Central memory CD8-positive, alpha-beta T cell (primary cell): ENCODE measurements around the gene RAB4A.

ENCODE experiments used
- ATAC-seq: fragments of 150-1000 bp; cut with Tn5 transposase; replicated peaks from 2 replicates; pipeline ENCODE4 v1.10.0; 2022; ENCODE audit warnings: mild to moderate bottlenecking, moderate FRiP score, moderate number of reproducible peaks; ENCODE audit not compliant: poor library complexity, severe bottlenecking; ENCODE audit errors: extremely low read depth
- DNase-seq, 2 donors: peaks; one replicate each; pipeline ENCODE4 v3.0.0; 2021; ENCODE audit warnings: low spot score in 2 of 2
- H3K27ac Mint-ChIP-seq: one replicate; pipeline ENCODE4 v1.8.0; 2022; ENCODE audit warnings: low read depth, mild to moderate bottlenecking, moderate library complexity, mixed read lengths
- H3K27me3 Mint-ChIP-seq: one replicate; pipeline ENCODE4 v1.8.0; 2022; ENCODE audit warnings: mixed read lengths
- H3K36me3 Mint-ChIP-seq: one replicate; pipeline ENCODE4 v1.8.0; 2022; ENCODE audit warnings: mild to moderate bottlenecking, moderate library complexity, mixed read lengths; ENCODE audit not compliant: insufficient read depth
- H3K4me1 Mint-ChIP-seq: one replicate; pipeline ENCODE4 v1.8.0; 2022; ENCODE audit warnings: mixed read lengths
- H3K4me3 Mint-ChIP-seq: one replicate; pipeline ENCODE4 v1.8.0; 2022; ENCODE audit warnings: mild to moderate bottlenecking, moderate library complexity, mixed read lengths
- H3K9me3 Mint-ChIP-seq: one replicate; pipeline ENCODE4 v1.8.0; 2022; ENCODE audit warnings: mixed read lengths

RAB4A gene

GRCh38 chr1:229266274-229266673 is 4.6 kb upstream of the RAB4A start:
- Mint-ChIP-seq H3K9me3 (peaks cover 5% of the 10 kb centered on the region), H3K27ac (no peak overlapping the region), H3K27me3 (no peaks in the 10 kb centered on the region), H3K36me3 (peaks cover 6% of the 10 kb centered on the region), H3K4me1 (no peaks in the 10 kb centered on the region), H3K4me3 (no peak overlapping the region)
- no peak for ATAC-seq
- no peak for DNase-seq

- no peak overlapping the region for H3K4me3 Mint-ChIP-seq
- ATAC-seq: no peak
Measured at GRCh38 chr1:229266832-229267500, 3.9 kb upstream of the RAB4A start.

GRCh38 chr1:229268505-229268904 is 2.4 kb upstream of the RAB4A start:
- no peaks in the 10 kb centered on the region for H3K27me3 Mint-ChIP-seq
- H3K4me3 Mint-ChIP-seq: no peak overlapping the region
- peaks cover 19% of the 10 kb centered on the region for H3K4me1 Mint-ChIP-seq
- H3K27ac Mint-ChIP-seq: no peak overlapping the region
- ATAC-seq (no peak), DNase-seq (no peak)
- peaks cover 14% of the 10 kb centered on the region for H3K36me3 Mint-ChIP-seq
- peaks cover 5% of the 10 kb centered on the region for H3K9me3 Mint-ChIP-seq

More at GRCh38 chr1:229266832-229267500, 3.9 kb upstream of the RAB4A start:
- no peak for DNase-seq
- peaks cover 5% of the 10 kb centered on the region for H3K9me3 Mint-ChIP-seq
- H3K4me1 Mint-ChIP-seq: peaks cover 6% of the 10 kb centered on the region
- peaks cover 13% of the 10 kb centered on the region for H3K36me3 Mint-ChIP-seq
- no peaks in the 10 kb centered on the region for H3K27me3 Mint-ChIP-seq
- H3K27ac Mint-ChIP-seq: no peak overlapping the region

- peaks cover 35% of the 10 kb centered on the region for H3K4me1 Mint-ChIP-seq
- H3K27ac Mint-ChIP-seq: peak overlapping the region; percentile 20
- peak overlapping the region; percentile 91 for H3K4me3 Mint-ChIP-seq
- DNase-seq: no peak
- H3K36me3 Mint-ChIP-seq: peaks cover 14% of the 10 kb centered on the region
- ATAC-seq: peak; percentile 72
- no peaks in the 10 kb centered on the region for H3K27me3 Mint-ChIP-seq
- H3K9me3 Mint-ChIP-seq: peaks cover 5% of the 10 kb centered on the region
Measured at GRCh38 chr1:229271448-229272159, 693 bp downstream of the RAB4A start.

GRCh38 chr1:229272164-229273158 is 1.6 kb downstream of the RAB4A start:
- Mint-ChIP-seq H3K4me3 (peak overlapping the region; percentile 91), H3K36me3 (peaks cover 14% of the 10 kb centered on the region), H3K27ac (peak overlapping the region; percentile 20), H3K4me1 (peaks cover 36% of the 10 kb centered on the region), H3K27me3 (no peaks in the 10 kb centered on the region), H3K9me3 (no peaks in the 10 kb centered on the region)
- no peak for ATAC-seq
- DNase-seq: no peak

- no peak overlapping the region for H3K4me3 Mint-ChIP-seq
- H3K36me3 Mint-ChIP-seq: peaks cover 14% of the 10 kb centered on the region
- H3K4me1 Mint-ChIP-seq: peaks cover 36% of the 10 kb centered on the region
- ATAC-seq (no peak), DNase-seq (no peak)
- H3K27ac Mint-ChIP-seq: peak overlapping the region; percentile 36
- no peaks in the 10 kb centered on the region for H3K27me3 Mint-ChIP-seq
- no peaks in the 10 kb centered on the region for H3K9me3 Mint-ChIP-seq
Measured at GRCh38 chr1:229273507-229274232, 2.8 kb downstream of the RAB4A start.

- Mint-ChIP-seq H3K27ac (no peak overlapping the region), H3K4me3 (no peak overlapping the region), H3K4me1 (peaks cover 36% of the 10 kb centered on the region), H3K36me3 (peaks cover 14% of the 10 kb centered on the region), H3K27me3 (no peaks in the 10 kb centered on the region), H3K9me3 (no peaks in the 10 kb centered on the region)
- no peak for DNase-seq
- no peak for ATAC-seq
Measured at GRCh38 chr1:229275005-229275404, 4.1 kb downstream of the RAB4A start.

- H3K4me3 Mint-ChIP-seq: no peak overlapping the region
- no peaks in the 10 kb centered on the region for H3K27me3 Mint-ChIP-seq
- DNase-seq (no peak), ATAC-seq (no peak)
- H3K36me3 Mint-ChIP-seq: peaks cover 1% of the 10 kb centered on the region
- no peaks in the 10 kb centered on the region for H3K9me3 Mint-ChIP-seq
- peaks cover 48% of the 10 kb centered on the region for H3K4me1 Mint-ChIP-seq
- H3K27ac Mint-ChIP-seq: no peak overlapping the region
Measured at GRCh38 chr1:229278120-229278741, 7.3 kb downstream of the RAB4A start.

GRCh38 chr1:229279242-229279641 is 8.3 kb downstream of the RAB4A start:
- H3K36me3 Mint-ChIP-seq: peaks cover 1% of the 10 kb centered on the region
- DNase-seq (no peak), ATAC-seq (no peak)
- no peak overlapping the region for H3K4me3 Mint-ChIP-seq
- no peak overlapping the region for H3K27ac Mint-ChIP-seq
- peaks cover 48% of the 10 kb centered on the region for H3K4me1 Mint-ChIP-seq
- H3K9me3 Mint-ChIP-seq: no peaks in the 10 kb centered on the region
- H3K27me3 Mint-ChIP-seq: no peaks in the 10 kb centered on the region

- DNase-seq (no peak), ATAC-seq (no peak)
- Mint-ChIP-seq H3K9me3 (no peaks in the 10 kb centered on the region), H3K27me3 (no peaks in the 10 kb centered on the region), H3K4me3 (no peak overlapping the region), H3K27ac (no peak overlapping the region), H3K4me1 (peaks cover 48% of the 10 kb centered on the region), H3K36me3 (peaks cover 3% of the 10 kb centered on the region)
Measured at GRCh38 chr1:229280037-229280828, 9.3 kb downstream of the RAB4A start.

- H3K4me3 Mint-ChIP-seq: no peak overlapping the region
- no peaks in the 10 kb centered on the region for H3K27me3 Mint-ChIP-seq
- DNase-seq (no peak), ATAC-seq (no peak)
- H3K4me1 Mint-ChIP-seq: peaks cover 50% of the 10 kb centered on the region
- no peak overlapping the region for H3K27ac Mint-ChIP-seq
- peaks cover 3% of the 10 kb centered on the region for H3K36me3 Mint-ChIP-seq
- no peaks in the 10 kb centered on the region for H3K9me3 Mint-ChIP-seq
Measured at GRCh38 chr1:229280921-229281320, 10.0 kb downstream of the RAB4A start.
